ENCODE measurements around the gene KCNT2. TPM values are rescaled to one million over a fixed set of nuclear protein-coding genes. Genes with fewer than 3 reads are reported as not detected.

KCNT2 gene
- total RNA-seq, 1 experiment from 2014 or later = 9.1 TPM

DNA sequence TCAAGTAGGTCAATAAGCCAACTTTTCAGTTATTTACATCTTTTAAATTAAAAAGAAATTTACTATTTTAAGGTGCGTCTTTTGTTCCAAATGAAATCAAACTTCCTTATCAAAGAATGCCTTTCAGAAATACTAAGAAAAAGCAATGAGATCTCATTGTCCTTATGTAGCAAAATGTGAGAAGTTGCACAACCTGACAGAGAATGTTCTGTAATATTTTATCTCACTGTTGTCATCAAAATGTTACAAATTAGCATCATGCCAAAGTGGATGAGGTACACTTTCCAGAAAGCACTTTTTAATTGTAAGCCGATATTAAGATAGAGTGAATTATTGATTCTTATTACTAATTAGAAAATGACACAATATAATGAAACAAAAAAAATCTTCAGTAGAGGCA is 50.4 kb downstream of the KCNT2 start:
- Mint-ChIP-seq H3K27ac (no peak overlapping the region), H3K4me1 (peaks cover 36 to 37% of the 10 kb centered on the region in 2 experiments), H3K4me3 (no peak overlapping the region), H3K9me3 (peaks cover 13 to 16% of the 10 kb centered on the region in 2 experiments; a peak in 4 of 5 replicates), H3K36me3 (ENCODE audit: insufficient read depth in 1 of 3, low read depth in 3 of 3) (peaks cover 5 to 29% (median 17%) of the 10 kb centered on the region in 3 experiments), H3K27me3 (ENCODE audit: low read depth) (no peaks in the 10 kb centered on the region)
- TF ChIP-seq CTCF (conservative IDR thresholded peaks at IDR 0.05) = no peak
- H3T11ph ChIP-seq (ENCODE audit: low read length) = no peak overlapping the region
- no peaks in the 10 kb centered on the region for H3K9me3 ChIP-seq (ENCODE audit: control insufficient read depth, low read depth, low read length)
- H3K56ac ChIP-seq (ENCODE audit: insufficient read length, low read depth, low read length) = no peak overlapping the region
- no peak overlapping the region for H2BK12ac ChIP-seq (ENCODE audit: insufficient read length, low read depth, low read length)
- no peaks in the 10 kb centered on the region; the same call in 1 of the 2 replicates for H3K79me2 ChIP-seq (ENCODE audit: insufficient read depth, low read length)
- H2BK120ac ChIP-seq (ENCODE audit: low read depth, low read length, poor library complexity, severe bottlenecking) = no peak overlapping the region
- no peaks in the 10 kb centered on the region for H3K27me3 ChIP-seq (ENCODE audit: insufficient read depth, low read length)
- no peak overlapping the region for H3K9ac ChIP-seq (ENCODE audit: extremely low read depth, insufficient read length, low read length)
- H3K14ac ChIP-seq (ENCODE audit: insufficient read depth, low read length) = no peak overlapping the region
- no peaks in the 10 kb centered on the region for H3K23me2 ChIP-seq (ENCODE audit: insufficient read length, low read depth, low read length, poor library complexity, severe bottlenecking)
- no peaks in the 10 kb centered on the region for H4K20me1 ChIP-seq (ENCODE audit: control insufficient read depth, insufficient read depth, insufficient read length)
- H3K4me2 ChIP-seq (ENCODE audit: insufficient read depth, insufficient read length, low read length) = no peak overlapping the region
- no peaks in the 10 kb centered on the region for H3K79me1 ChIP-seq (ENCODE audit: insufficient read depth, low read depth, low read length, poor library complexity, severe bottlenecking)
- H4K8ac ChIP-seq (replicated peaks; ENCODE audit: insufficient read length, low read depth, low read length) = no peak overlapping the region
- no peak overlapping the region for H2BK15ac ChIP-seq (ENCODE audit: low read depth, low read length)
- no peak overlapping the region for H2AFZ ChIP-seq (ENCODE audit: low read length)
- no peak overlapping the region for H3K23ac ChIP-seq (ENCODE audit: insufficient read length, low read depth, low read length)
- H3K27ac ChIP-seq (ENCODE audit: insufficient read length, low read depth, low read length) = no peak overlapping the region
- no CpG with 5 or more reads among the region's 2 CpGs for WGBS (ENCODE audit: extremely low coverage, insufficient read length, low lambda C conversion rate)
- H4K91ac ChIP-seq (ENCODE audit: insufficient read length, low read depth, low read length) = no peak overlapping the region
- no peak for DNase-seq
- no peak overlapping the region for H2AK5ac ChIP-seq (ENCODE audit: insufficient read length, low read length)
- no peak overlapping the region for H3K4ac ChIP-seq (ENCODE audit: low read depth, low read length)
- no peak overlapping the region for H3K18ac ChIP-seq (ENCODE audit: insufficient read length, low read depth, low read length)
- H3K4me1 ChIP-seq (ENCODE audit: insufficient read depth, low read length) = no peaks in the 10 kb centered on the region
- H2BK5ac ChIP-seq (ENCODE audit: insufficient read length, low read length) = no peak overlapping the region
- no peak overlapping the region for H2BK20ac ChIP-seq (ENCODE audit: low read depth, low read length, poor library complexity, severe bottlenecking)
- no peak overlapping the region for H4K5ac ChIP-seq (ENCODE audit: insufficient read length, low read depth, low read length)

Data from H9 (cell line).